NCI-H2227 (cell line): Measurements from ENCODE around the gene PRKCE.
A peak's percentile ranks its signal among the peaks of the same experiment; 100 is the strongest.

ENCODE experiments used
- DNase-seq: peaks from one replicate; lab custom pipeline; 2025; ENCODE audit not compliant: unreplicated experiment; lab: John Stamatoyannopoulos, UW

Gene PRKCE

DNA sequence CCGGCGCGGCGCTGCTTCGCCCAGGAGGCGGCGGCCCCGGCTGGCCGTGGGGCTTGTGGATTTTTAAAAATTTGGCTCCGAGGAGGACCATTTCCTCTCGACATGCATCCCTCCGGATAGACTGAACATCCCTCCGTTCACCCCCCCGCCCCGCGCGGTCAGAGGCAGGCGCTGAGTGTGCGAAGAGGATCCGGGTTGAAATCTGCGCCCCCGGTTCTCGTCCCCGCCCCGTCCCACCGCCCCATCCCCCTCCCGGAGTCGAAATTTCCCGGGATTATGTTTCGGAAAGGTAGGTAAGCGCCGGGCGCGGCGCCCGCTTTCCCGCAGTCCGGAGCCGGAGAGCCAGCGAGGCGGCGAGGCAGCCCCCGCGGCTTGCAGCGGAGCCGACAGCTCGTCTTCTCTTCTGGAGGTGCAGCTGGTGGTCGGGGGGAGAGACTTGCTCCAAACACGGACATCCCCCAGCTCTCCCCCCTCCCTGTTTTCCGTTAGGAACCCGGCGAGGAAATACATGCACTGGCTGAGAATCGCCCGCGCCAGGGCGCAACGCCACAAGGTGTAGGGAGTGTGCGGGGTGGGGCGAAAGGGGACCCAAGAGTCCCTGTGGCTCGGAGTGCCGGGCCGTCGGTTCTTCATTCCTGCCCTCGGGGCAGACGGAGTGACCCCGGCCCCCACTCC is at the start of gene PRKCE:
Gene PRKCE (plus strand): TSS at position 261 of the 675 bp plus-strand sequence.
- peak; percentile 74 for DNase-seq

DNA sequence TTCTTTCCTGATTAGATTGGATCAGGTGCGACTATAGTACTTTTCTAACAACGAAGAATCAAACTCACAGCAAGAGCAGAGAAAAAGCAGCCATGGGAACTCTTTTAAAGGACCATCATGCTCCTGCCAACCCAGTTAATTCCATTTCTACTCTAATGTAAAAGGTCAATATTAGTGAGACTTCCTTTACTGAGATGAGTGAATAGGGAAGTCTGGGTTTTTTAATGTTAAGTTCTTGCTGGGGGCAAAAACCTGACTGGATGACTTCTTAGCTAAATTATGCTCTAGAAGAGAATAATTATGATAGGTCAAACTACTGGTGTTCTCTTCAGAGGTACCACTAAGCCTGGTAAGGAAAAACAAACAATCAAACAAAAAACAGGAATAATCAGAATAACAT is 48.9 kb upstream of the PRKCE start:
- DNase-seq, result no peak

DNA sequence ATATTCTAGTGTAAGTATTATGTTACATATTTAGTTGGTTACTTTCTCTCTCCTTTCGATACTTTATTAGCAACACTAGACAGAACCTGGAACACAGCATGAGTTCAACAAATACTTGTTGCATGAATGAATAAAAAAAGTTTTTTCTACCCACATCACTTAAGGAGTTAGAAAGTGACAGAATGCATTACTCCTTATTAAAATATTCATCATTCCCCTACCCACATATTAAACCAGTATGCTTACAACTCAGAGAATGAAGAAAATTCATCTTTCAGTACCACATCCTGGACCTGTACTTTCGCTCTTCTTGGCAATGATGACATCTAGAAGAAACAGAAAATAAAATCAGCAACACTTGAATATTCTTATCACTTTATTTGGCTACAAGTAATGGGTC is 46.4 kb upstream of the PRKCE start:
- no peak for DNase-seq

DNA sequence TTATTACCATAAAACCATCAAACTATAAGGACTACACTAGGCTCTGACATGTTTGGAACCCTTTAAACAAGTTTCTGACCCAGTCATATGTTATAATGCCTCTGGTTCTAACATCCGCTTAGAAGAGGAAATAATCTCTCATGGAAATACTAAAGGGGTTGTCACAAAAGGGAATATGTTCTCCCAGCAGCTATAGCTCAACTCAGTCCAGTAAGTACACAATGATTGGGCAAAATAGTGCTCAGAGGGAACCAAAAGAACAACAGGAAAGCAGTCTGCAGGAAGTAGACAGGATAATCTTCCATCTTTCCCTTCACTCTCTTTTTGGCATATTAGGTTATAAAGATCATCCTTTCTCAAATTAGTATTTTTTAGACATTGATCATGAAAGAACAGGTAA is 44.7 kb upstream of the PRKCE start:
- DNase-seq, result no peak

DNA sequence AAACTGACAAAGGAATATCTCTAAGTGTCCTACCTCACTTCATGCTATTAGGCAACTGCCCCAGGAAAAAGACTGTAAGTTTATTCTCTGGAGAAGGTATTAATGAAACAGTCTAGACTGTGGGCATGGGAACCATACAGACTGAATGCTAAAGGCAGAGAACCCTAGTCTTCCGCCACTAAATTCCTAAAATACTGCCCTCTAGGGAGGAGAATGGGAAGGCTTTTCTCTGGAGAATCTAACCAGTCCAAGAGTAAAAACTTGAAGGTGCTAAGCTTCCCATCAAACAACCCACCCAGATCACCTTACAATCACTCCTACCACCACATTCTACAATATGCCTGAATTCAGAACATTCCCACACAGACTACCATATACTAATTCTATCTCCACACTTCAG is 43.8 kb upstream of the PRKCE start:
- DNase-seq, result peak; percentile 63

DNA sequence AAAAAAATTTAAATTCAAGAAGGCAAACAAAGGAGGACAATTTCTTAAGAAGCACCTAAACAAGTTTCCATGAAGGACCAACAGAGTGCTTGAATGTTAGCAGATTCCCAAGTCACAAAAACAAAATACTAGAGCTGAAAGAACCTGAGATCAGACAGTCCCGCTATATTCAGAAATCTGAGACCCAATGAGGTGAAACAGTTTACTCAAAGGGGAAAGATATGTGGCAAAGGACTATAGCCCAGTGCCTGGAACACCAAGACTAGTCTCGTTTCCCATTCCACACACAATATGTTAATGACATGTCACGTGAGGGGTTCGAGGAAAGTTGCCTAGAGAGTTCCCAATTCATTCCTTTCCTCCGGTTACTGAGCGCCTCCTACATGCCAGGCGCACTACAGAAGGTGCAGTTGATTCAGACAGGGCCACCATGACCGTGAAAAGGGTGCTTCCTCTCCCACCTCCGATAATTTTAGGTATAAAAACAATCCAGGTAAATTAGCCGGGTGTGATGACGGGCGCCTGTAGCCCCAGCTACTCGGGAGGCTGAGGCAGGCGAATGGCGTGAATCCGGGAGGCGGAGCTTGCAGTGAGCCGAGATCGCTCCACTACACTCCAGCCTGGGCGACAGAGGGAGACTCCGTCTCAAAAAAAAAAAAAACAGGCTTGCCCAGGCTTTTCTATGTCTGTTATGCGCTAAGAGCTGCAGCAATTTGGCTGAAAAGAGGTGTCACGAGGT is 41.0 kb upstream of the PRKCE start:
- DNase-seq, result peak; percentile 76

DNA sequence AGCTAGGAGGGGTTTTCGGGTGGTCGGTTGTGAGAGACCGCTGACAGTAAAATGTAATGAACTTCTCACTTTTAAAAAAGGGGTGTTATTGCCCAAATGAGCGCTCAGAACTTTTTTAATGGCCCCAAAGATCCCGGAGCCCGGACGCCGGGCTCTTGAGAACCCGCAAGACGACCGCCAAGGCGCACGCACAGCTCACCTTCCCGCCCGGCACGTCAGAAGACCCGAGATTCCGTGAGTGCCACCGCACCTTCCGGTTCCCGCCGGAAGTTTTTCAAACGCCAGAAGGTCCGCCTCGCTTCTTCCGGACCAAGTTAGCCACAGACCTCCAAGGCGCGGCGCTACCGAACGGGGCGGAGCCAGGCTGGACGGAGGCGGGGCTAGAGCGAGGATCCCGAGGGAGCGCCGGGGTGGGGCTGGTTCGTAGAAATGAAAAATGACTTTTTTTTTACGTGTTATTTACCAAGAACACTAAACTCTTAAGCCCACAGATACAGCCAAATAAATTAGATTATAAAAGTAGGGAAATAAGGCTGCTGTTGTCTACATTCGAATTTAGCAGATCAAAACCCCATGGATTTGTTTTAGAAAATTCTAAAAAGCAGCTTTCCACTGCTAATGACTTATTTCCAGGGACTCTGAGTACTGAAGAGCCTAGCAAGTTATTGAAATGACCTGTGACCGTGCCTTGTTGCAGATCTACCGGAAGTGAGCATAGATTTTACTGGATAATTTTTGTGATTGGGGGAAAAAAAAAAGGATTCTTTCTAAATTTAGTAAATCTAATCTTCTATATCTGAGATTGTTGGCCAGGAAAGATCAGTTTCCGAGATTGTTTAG is 40.2 kb upstream of the PRKCE start, which contains the start of gene SRBD1:
Gene SRBD1 (minus strand): TSS at position 248 of the 840 bp plus-strand sequence. CDS start 5,826 bp downstream, outside the sequence.
- DNase-seq, result peak; percentile 98

DNA sequence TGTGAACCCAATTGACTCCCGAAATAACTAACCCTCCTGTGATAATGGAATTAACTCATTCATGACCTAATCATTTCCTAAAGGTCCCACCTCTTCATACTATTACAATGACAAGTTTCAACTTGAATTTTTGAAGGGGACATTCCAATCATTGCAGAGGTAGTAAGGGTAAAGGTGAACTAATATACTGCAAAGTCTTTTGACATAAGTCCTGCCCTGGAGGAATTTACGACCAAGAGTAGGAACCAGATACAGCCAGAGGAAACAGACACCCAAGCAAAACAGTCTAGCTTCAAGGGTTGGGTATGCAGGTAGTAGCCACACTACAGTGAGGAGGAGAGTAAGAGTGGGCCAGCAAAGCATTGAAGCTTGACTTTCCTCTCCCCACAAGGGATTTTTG is 39.2 kb upstream of the PRKCE start:
- no peak for DNase-seq

DNA sequence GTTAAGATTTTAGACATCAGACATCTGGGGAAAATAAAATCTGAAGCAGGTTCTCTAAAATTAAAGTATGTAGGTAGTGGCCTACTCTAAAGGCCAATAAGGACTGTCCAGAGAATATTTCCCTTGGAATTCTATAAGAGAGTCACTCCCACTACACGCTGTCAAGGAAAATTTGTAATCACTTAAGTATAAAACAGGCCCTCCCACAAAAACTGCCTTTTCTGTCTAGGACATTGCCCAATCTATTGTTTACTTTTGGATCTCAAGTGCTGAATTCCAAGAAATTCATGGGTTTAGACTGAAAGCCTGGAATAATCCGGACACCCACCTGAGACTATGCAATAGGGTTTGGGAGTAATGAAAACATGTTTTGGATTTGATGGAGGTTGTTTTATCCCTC is 38.7 kb upstream of the PRKCE start:
- DNase-seq, result no peak

DNA sequence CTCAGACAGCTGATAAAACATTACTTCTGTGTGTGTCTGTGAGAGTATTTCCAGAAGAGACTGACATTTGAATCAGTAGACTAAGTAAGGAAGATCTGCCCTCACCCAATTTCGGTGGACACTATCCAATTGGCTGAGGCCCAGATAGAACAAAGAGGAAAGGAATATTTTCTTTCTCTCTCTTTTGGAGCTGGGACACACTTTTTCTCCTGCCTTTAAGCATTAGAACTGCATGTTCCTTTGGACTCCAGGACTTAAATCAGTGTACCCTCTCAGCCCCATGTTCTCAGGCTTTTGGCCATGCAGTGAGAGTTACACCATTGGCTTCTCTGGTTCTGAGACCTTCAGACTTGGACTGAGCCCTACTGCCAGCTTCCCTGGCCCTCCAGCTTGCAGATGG is 37.1 kb upstream of the PRKCE start:
- DNase-seq, result no peak

DNA sequence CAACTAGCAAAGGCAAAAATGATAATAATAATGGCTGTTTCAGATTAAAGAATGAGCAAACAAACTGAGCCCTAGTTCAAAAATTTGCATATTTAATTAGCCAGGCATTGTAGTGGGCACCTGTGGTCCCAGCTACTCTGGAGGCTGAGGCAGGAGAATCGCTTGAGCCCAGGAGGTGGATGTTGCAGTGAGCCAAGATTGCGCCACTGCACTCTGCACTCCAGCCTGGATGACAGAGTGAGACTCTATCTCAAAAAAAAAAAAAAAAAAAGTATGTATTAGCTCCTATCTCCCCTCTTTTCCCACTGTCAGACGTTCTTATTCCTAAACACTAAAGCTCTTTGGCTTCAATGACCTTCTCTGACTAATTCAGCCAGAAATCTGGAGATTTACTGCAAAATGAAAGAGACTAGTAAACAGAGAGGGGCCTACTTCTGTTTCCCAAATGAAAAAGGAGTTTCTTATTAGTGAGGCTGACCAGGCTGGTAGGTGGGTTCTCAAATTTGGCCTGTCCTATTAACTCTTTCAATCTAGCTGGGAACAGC is 36.5 kb upstream of the PRKCE start:
- DNase-seq, result no peak

DNA sequence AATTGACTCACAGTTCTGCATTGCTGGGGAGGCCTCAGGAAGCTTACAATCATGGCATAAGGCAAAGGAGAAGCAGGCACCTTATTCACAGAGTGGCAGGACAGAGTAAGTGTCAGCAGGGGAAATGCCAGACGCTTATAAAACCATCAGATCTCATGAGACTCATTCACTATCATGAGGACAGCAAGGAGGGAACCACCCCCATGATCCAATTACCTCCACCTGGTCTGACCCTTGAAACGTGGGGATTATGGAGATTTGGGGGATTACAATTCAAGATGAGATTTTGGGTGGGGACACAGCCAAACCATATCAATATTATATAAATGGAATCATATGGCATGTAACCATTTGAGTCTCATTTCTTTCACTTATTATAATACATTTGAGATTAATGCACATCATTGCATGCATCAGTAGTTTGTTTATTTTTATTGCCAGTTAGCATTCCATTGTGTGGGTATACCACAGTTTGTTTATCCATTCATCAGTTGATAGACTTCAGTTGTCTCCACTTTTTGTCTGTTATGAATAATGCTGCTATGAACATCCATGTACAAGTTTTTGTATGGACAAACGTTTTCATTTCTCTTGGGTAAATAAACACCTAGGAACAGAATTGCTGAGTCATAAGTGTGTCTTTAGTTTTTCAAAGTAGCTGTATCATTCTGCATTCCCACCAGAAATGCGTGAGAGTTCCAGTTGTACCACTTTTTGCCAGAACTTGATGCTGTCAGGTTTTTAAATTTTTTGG is 34.6 kb upstream of the PRKCE start:
- DNase-seq, result no peak

DNA sequence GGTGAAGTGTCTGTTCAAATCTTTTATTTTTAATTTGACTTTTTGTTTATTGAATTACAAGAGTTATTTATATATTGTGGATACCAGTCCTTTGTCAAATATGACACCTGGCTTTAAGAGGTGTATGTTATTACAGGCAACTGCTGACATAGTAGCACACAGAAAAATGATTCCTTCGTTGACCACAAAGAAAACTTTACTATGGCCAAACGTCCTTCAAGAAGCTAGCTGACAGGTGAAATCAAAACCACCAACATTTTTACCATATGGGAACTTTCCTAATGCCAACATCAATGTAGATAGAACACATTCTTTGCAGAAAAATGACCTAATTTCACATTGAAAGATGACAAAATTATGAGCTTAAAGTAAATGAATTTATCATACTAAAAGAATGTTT is 34.0 kb upstream of the PRKCE start:
- no peak for DNase-seq

DNA sequence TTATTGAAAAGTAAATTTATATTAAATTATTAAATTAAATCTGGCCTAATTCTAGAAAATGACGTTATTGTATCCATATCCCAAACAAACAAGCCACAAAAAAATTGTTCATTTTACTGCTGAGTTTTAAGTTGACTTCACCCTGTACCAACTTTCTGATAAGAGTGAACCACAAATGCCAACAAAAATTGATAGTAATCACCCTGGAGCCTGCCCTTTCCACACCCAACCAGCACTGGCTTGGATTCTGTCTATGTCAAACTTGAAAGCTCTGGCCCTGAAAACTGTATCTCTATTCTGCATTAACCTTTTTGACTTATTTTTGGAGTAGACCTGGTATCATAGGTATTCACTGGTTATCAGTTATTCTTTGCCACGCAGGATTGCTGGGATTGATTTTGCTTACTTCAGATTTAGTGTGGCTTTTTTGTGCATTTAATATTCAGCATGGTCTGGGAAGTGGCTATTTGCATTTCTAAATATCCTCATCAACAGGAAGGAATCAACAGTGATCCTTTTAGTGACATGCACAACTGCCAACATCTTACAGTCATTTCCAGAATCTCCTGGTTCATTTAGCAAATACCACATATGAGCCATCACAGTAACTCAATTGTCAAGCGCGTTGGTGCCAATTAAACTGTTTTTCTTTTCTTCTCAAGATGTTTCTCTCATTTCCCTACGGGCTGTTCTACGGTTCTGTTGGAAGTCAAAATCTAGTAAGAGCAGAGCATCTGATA is 29.0 kb upstream of the PRKCE start:
- no peak for DNase-seq

DNA sequence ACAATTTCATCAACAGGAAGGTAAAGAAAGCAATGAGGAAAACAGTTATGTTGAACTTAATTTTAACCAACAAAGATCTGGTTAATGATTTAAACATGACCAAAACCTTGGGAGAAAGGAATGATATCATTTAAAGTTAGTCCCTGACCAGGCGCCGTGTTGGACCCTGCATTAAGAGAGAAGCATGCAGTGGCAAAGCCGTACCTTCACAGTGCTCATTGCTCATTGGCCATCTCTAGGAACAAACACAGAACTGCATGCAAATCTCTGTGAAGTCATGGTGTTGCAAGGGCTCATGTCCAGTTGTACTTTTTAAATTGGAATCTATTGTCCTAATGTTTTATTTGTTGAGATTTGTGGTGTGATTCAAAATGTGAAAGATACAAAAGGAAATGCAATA is 28.4 kb upstream of the PRKCE start:
- no peak for DNase-seq

DNA sequence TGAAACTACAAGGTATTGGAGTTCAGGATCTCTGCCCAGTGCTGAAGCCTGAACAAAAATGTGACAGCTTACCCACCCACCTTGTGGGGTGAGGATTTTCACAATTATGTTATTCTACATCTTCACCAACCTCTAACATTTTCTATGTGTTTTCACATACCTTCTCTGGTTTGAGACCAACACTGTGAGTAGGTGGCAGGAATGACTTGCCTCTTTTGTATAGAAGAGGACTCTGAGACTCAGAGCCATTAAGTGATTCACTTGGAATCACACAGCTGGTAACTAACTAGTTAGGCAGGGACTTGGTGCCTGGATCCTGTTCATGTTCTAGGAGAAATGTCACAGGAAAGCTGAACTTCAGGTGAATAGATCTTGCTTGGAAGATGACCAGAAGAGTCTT is 25.7 kb upstream of the PRKCE start:
- DNase-seq, result no peak

DNA sequence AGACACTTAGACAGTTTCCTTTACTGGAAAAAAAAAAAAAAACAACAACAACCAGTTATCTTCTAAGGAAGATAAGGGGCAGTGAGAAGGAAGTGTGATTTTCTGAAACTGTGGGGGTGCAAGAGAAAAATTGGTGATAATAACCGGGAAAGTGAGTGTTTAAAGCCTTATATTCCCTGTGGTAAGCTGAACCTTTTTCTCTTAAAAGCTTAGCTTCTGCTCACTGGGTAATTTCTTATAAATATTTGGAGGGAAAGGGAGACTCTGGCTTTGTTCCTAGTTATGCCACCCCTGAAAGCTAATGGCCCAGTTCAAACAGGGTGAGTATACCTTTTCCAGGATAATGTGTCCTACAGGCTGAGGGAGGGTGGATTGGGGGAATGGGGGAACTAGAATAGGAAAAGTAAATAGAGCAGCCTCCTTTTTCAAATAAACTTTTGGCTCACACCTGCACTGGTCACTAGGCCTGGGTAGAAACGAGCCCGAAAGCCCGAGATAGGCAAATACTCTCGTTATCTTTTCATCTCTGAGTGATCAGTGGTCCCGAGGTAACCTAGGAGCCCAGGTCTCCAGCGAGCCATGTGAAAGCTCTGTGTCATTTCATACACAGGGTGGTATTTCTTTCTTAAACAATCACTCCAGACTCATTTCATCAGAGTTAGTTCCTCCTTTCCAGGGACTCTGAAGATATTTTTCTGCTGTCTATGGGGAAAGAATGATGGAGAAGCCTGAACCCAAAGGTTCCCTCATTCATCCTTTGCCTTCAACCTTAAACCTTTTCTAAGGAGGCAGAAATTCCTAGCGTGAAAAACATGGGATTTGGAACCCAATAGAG is 24.9 kb upstream of the PRKCE start:
- DNase-seq, result no peak

DNA sequence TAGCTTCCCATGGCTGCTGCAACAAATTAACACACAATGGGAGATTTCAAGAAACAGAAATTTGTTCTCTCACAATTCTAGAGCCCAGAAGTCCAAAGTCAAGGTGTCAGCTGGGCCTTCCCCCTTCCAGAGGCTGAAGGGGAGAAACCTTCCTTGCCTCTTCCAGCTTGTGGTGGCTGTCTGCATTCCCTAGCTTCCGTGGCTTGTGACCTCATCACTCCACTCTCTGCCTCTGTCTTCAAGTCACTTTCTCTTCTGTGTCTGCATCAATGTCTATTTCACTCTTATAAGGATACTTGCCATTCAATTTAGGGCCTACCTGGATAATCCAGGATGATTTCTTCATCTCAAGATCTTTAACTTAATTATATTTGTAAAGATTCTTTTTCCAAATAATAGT is 23.6 kb upstream of the PRKCE start:
- DNase-seq, result no peak

DNA sequence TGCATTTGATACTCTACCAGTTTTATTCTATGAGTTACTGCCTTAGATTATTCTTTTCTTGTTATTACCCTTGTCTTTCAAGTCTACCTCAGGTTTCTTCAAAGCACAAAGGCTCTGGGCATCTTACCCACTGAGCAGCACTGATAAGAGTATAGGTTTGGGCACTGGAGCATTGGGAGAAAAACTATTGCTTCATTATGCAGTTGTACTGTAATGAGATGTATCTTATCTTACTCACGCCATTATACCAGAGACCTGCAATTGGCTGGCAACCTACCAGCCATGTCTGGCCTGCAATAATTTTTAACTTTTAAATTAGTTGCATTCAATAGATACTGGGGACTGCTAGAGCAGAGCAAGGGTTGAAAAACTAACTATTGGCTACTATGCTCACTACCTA is 21.5 kb upstream of the PRKCE start:
- no peak for DNase-seq
